DOHH2 (cell line): ENCODE results near the gene SSTR4.

Source experiments
- H3F3A ChIP-seq: fragments of 200-600 bp; sonication (generic), shearing (Covaris generic); 2 replicates; pipeline ENCODE4 v1.6.0; 2016; ENCODE audit warnings: antibody characterized with exemption, mild to moderate bottlenecking; ENCODE audit not compliant: control insufficient read depth, insufficient read depth
- H3K27ac ChIP-seq: fragments of 200-600 bp; sonication (generic); 2 replicates; pipeline ENCODE4 v1.5.1; 2014; ENCODE audit warnings: low read depth, mild to moderate bottlenecking, low read length, moderate library complexity
- H3K27me3 ChIP-seq: fragments of 200-600 bp; sonication (generic); 2 replicates; pipeline ENCODE4 v1.6.1; 2014; ENCODE audit warnings: mild to moderate bottlenecking, low read length, mixed read lengths; ENCODE audit not compliant: control insufficient read depth
- H3K36me3 ChIP-seq: fragments of 200-600 bp; sonication (generic); 2 replicates; pipeline ENCODE4 v1.6.1; 2014; ENCODE audit warnings: mild to moderate bottlenecking, low read length, moderate library complexity, mixed read lengths; ENCODE audit not compliant: control insufficient read depth
- H3K4me1 ChIP-seq: fragments of 200-600 bp; sonication (generic); 2 replicates; pipeline ENCODE4 v1.6.1; 2014; ENCODE audit warnings: mild to moderate bottlenecking, low read length, mixed read lengths; ENCODE audit not compliant: control insufficient read depth
- H3K4me2 ChIP-seq: fragments of 200-600 bp; sonication (generic); 2 replicates; pipeline ENCODE4 v1.6.0; 2014; ENCODE audit warnings: mild to moderate bottlenecking, low read length, moderate library complexity
- H3K4me3 ChIP-seq: fragments of 200-600 bp; sonication (generic); 2 replicates; pipeline ENCODE4 v1.5.1; 2014; ENCODE audit warnings: mild to moderate bottlenecking, low read length, mixed read lengths
- H3K79me2 ChIP-seq: fragments of 200-600 bp; sonication (generic); 2 replicates; pipeline ENCODE4 v1.6.1; 2014; ENCODE audit warnings: mild to moderate bottlenecking, low read length, mixed read lengths; ENCODE audit not compliant: control insufficient read depth
- H3K9me2 ChIP-seq: fragments of 200-600 bp; sonication (generic); replicated peaks from 2 replicates; pipeline ENCODE4 v1.6.1; 2014; ENCODE audit warnings: mild to moderate bottlenecking, low read length, mixed read lengths; ENCODE audit not compliant: control insufficient read depth
- H3K9me3 ChIP-seq: fragments of 200-600 bp; sonication (generic); 2 replicates; pipeline ENCODE4 v1.6.1; 2014; ENCODE audit warnings: antibody characterized with exemption, low read length, mixed read lengths; ENCODE audit not compliant: control insufficient read depth, insufficient read depth
- H4K20me1 ChIP-seq: fragments of 200-600 bp; sonication (generic); 2 replicates; pipeline ENCODE4 v1.6.0; 2014; ENCODE audit warnings: low read depth, mild to moderate bottlenecking, antibody characterized with exemption, low read length, moderate library complexity; ENCODE audit not compliant: control insufficient read depth, insufficient read depth
- EZH2phosphoT487 ChIP-seq: fragments of 200-600 bp; sonication (generic); IDR thresholded peaks from 2 replicates; pipeline ENCODE4 v1.6.1; 2017; ENCODE audit warnings: borderline replicate concordance, mild to moderate bottlenecking, antibody characterized with exemption, low read length, moderate library complexity, mixed read lengths
- TF ChIP-seq, protein P1 (sequence below): fragments of 200-600 bp; sonication (generic); IDR thresholded peaks from one replicate; pipeline ENCODE4 v1.5.1; 2014; ENCODE audit warnings: antibody characterized with exemption, mild to moderate bottlenecking, low read depth, low read length; ENCODE audit not compliant: poor library complexity, severe bottlenecking

The SSTR4 gene

DNA sequence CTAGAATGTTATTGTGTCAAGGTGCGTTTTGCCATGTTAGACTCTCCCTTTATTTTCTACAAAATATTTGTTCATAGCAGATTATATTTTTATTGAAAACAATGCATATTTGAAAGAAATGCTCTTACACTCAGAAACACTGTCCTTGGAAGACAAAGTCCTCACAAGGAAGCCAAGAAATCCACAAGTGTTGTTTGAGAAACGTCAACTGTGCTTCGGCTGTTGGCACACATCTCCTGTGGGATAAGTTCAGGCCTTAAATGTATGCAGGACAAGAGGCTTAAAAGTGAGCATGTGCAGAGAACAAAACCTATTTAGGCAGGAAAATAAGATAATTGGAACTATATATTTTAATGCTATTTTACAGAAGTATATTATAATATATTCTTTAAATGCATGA, 23.9 kb downstream of the SSTR4 start:
- H3K9me2 ChIP-seq, result no peaks in the 10 kb centered on the region
- no peaks in the 10 kb centered on the region for H3F3A ChIP-seq
- no peak overlapping the region for H3K27ac ChIP-seq
- no peaks in the 10 kb centered on the region for H3K4me1 ChIP-seq
- H3K4me3 ChIP-seq, result no peak overlapping the region
- no peaks in the 10 kb centered on the region for H3K27me3 ChIP-seq
- no peaks in the 10 kb centered on the region for H3K79me2 ChIP-seq
- TF ChIP-seq EZH2phosphoT487, result no peak
- TF ChIP-seq, protein P1, sequence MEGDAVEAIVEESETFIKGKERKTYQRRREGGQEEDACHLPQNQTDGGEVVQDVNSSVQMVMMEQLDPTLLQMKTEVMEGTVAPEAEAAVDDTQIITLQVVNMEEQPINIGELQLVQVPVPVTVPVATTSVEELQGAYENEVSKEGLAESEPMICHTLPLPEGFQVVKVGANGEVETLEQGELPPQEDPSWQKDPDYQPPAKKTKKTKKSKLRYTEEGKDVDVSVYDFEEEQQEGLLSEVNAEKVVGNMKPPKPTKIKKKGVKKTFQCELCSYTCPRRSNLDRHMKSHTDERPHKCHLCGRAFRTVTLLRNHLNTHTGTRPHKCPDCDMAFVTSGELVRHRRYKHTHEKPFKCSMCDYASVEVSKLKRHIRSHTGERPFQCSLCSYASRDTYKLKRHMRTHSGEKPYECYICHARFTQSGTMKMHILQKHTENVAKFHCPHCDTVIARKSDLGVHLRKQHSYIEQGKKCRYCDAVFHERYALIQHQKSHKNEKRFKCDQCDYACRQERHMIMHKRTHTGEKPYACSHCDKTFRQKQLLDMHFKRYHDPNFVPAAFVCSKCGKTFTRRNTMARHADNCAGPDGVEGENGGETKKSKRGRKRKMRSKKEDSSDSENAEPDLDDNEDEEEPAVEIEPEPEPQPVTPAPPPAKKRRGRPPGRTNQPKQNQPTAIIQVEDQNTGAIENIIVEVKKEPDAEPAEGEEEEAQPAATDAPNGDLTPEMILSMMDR, result no peak
- no peaks in the 10 kb centered on the region for H3K9me3 ChIP-seq
- no peaks in the 10 kb centered on the region for H3K36me3 ChIP-seq
- no peak overlapping the region for H3K4me2 ChIP-seq
- H4K20me1 ChIP-seq, result no peaks in the 10 kb centered on the region

DNA sequence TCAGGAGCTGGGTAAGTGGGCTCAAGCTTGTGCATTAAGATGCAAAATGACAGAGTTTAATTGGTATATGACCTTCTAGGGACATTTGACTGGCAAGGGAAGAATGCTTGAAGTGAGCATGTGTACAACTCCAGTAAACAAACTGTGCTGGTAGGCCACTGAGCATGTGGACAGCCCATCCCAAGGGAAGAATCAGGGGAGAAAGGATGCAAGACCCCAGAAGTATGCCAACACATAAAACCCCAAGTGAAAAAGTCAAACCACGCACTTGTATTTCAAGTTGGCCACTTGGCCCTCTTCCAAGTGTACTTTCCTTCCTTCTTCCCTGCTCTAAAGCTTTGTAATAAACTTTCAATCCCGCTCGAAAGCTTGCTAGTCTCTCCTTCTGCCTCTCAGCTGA, 24.7 kb downstream of the SSTR4 start:
- Histone ChIP-seq H3K9me3 (no peaks in the 10 kb centered on the region), H4K20me1 (no peaks in the 10 kb centered on the region), H3K27me3 (no peaks in the 10 kb centered on the region), H3K4me3 (no peak overlapping the region), H3F3A (no peaks in the 10 kb centered on the region), H3K27ac (no peak overlapping the region), H3K36me3 (no peaks in the 10 kb centered on the region), H3K79me2 (no peaks in the 10 kb centered on the region), H3K9me2 (no peaks in the 10 kb centered on the region), H3K4me1 (no peaks in the 10 kb centered on the region), H3K4me2 (no peak overlapping the region)
- TF ChIP-seq EZH2phosphoT487, result no peak
- TF ChIP-seq, protein P1, result no peak

DNA sequence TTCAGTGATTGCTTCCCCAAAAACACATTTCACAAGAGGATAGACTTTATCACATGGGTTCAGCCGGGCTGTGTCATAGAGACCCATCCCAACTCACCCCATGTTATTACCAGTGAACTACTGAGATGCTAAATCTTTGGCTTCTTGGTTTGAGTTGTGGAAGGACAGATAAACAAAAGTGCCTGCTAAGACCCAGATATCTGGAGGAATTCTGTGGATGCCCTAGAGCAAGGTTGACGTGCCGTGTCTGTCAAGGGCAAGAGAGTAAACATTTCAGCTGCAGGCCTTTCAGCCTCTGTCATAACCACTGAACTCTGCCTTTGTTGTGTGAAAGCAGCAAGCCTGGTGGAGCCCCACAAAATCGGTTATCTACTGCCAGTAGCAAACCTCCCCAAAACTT, 25.5 kb downstream of the SSTR4 start:
- H3K4me2 ChIP-seq, result no peak overlapping the region
- H3K27ac ChIP-seq, result no peak overlapping the region
- H4K20me1 ChIP-seq, result no peaks in the 10 kb centered on the region
- no peak for TF ChIP-seq EZH2phosphoT487
- TF ChIP-seq, protein P1, result no peak
- H3K9me2 ChIP-seq, result no peaks in the 10 kb centered on the region
- H3K27me3 ChIP-seq, result no peaks in the 10 kb centered on the region
- H3K4me3 ChIP-seq, result no peak overlapping the region
- no peaks in the 10 kb centered on the region for H3K79me2 ChIP-seq
- no peaks in the 10 kb centered on the region for H3K9me3 ChIP-seq
- H3K4me1 ChIP-seq, result no peaks in the 10 kb centered on the region
- H3F3A ChIP-seq, result no peaks in the 10 kb centered on the region
- no peaks in the 10 kb centered on the region for H3K36me3 ChIP-seq

DNA sequence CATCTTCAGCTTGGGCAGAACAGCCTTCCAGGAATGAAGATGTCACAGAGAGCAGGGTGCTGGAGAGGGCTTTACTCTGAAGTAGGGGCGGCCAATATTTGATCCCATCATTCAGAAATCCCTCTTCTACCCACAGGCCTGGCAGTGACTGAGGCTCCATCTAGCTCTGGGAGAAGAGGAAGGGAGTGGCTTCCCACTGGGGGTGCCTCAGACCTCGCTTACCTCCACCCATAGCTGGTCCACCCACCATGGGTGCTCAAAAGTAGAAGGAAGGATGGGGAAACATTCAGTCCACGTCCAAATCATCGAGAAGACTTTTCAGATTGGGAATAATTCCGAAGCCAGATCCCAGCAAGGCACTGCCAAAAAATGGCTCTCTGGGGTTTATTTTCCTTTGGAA, 26.1 kb downstream of the SSTR4 start:
- Histone ChIP-seq H3K9me2 (no peaks in the 10 kb centered on the region), H3K4me2 (no peak overlapping the region), H3K4me1 (no peaks in the 10 kb centered on the region), H3K4me3 (no peak overlapping the region), H3K27ac (no peak overlapping the region), H4K20me1 (no peaks in the 10 kb centered on the region), H3K9me3 (no peaks in the 10 kb centered on the region), H3K27me3 (no peaks in the 10 kb centered on the region), H3K79me2 (no peaks in the 10 kb centered on the region), H3F3A (no peaks in the 10 kb centered on the region), H3K36me3 (no peaks in the 10 kb centered on the region)
- TF ChIP-seq EZH2phosphoT487, result no peak
- TF ChIP-seq, protein P1, result no peak
